HFF-Myc (cell line): ENCODE data around the gene ZNF607.
"Not testable (repeated sequence)": the region's sequence is repeated elsewhere in the genome, so short reads cannot be mapped to it uniquely, and the experiment has no call there.

Experiments used
- DNase-seq: peaks from one replicate; pipeline ENCODE4 v3.0.0-alpha.2; 2011; ENCODE audit warnings: low read depth; ENCODE audit errors: extremely low read depth
- H3K4me3 ChIP-seq: replicated peaks from 2 replicates; pipeline ENCODE4 v1.5.1; 2011; ENCODE audit warnings: low read depth, mild to moderate bottlenecking, control low read depth, low read length
- TF ChIP-seq, protein P1 (sequence below): IDR thresholded peaks from 2 replicates; pipeline ENCODE4 v1.5.1; 2012; ENCODE audit warnings: mild to moderate bottlenecking, low read depth, low read length, control low read depth; ENCODE audit errors: missing control alignments

Gene ZNF607

GRCh38 chr19:37719111-37719926, at the start of gene ZNF607:
Gene ZNF607 (minus strand): TSS chr19:37719761. CDS start chr19:37711618, 8,143 bp downstream.
- TF ChIP-seq, protein P1, sequence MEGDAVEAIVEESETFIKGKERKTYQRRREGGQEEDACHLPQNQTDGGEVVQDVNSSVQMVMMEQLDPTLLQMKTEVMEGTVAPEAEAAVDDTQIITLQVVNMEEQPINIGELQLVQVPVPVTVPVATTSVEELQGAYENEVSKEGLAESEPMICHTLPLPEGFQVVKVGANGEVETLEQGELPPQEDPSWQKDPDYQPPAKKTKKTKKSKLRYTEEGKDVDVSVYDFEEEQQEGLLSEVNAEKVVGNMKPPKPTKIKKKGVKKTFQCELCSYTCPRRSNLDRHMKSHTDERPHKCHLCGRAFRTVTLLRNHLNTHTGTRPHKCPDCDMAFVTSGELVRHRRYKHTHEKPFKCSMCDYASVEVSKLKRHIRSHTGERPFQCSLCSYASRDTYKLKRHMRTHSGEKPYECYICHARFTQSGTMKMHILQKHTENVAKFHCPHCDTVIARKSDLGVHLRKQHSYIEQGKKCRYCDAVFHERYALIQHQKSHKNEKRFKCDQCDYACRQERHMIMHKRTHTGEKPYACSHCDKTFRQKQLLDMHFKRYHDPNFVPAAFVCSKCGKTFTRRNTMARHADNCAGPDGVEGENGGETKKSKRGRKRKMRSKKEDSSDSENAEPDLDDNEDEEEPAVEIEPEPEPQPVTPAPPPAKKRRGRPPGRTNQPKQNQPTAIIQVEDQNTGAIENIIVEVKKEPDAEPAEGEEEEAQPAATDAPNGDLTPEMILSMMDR, result peak; percentile 60
- peak within 1 kb of the TSS; percentile 80 for H3K4me3 ChIP-seq
- DNase-seq, result peak; percentile 67

GRCh38 chr19:37763488-37763887, 43.9 kb upstream of the ZNF607 start:
- no peak for DNase-seq
- H3K4me3 ChIP-seq, result no peak overlapping the region
- TF ChIP-seq, protein P1, result no peak

DNA sequence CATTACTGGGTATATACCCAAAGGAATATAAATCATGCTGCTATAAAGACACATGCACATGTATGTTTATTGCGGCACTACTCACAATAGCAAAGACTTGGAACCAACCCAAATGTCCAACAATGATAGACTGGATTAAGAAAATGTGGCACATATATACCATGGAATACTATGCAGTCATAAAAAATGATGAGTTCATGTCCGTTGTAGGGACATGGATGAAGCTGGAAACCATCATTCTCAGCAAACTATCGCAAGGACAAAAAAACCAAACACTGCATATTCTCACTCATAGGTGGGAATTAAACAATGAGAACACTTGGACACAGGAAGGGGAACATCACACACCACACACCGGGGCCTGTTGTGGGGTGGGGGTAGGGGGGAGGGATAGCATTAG, 38.1 kb upstream of the ZNF607 start:
- not testable (repeated sequence) for DNase-seq, H3K4me3 ChIP-seq

DNA sequence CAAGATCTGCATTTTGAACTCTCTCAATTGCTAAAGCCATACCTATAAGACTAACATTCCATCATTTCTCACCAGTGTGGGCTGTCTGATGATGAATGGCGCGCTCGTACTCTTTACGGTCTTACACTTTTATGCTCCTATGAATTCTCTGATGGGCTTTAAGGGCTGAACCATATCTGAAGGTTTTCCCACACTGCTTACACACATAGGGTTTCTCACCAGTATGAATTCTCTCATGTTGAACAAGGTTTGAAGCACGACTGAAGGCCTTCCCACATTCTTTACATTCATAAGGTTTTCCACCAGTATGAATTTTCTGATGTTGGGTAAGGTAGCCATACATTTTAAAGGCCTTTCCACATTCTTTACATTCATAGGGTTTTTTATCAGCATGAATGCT, 18.8 kb upstream of the ZNF607 start:
- no peak for DNase-seq
- no peak overlapping the region for H3K4me3 ChIP-seq
- TF ChIP-seq, protein P1, result no peak

GRCh38 chr19:37725181-37725580, 5.6 kb upstream of the ZNF607 start:
- DNase-seq, result no peak
- TF ChIP-seq, protein P1, result no peak
- no peak overlapping the region for H3K4me3 ChIP-seq

DNA sequence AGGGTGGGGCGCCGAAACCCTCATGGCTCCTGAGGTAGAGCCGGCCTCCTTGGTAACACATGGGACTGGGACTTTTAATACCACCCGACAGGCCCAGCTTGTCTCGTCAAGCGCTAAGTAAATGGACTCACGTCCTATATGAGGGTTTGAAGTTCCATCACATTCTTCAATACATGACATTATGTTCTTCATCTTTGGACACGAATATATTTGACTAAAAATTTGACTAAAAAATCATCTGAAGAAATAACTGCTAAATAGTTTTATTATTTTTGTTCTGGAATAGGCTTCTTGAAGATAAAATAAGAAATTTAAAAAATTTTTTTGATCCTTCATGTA, 335 bp upstream of the ZNF607 start:
- H3K4me3 ChIP-seq, result peak overlapping the region; percentile 80
- DNase-seq, result no peak
- TF ChIP-seq, protein P1, result no peak

DNA sequence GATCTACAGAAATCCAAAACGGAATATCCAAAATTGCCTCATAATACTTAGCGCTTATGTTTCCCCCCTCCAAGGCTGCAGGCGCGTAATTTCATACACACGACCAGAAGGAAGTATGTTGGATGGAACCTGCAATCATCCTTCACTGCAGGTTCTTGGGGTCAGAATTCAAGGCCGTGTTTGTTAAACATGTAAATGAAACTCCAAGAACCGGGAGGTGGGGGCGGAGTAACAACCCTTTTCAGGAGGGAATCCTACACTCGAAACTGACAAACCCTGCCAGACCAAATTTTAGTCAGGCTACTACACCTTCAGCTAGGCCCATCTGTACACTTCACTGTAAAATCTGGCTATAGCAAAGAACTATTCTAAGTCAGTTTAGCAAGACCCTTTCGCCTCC, 1.3 kb downstream of the ZNF607 start:
- H3K4me3 ChIP-seq, result peak overlapping the region; percentile 80
- no peak for DNase-seq
- TF ChIP-seq, protein P1, result no peak
